WTC11 (cell line): Measurements from ENCODE around the gene CYP2A6. TPM values are rescaled to one million over a fixed set of nuclear protein-coding genes. Genes with fewer than 3 reads are reported as not detected.
"Not testable (repeated sequence)": the region's sequence is repeated elsewhere in the genome, so short reads cannot be mapped to it uniquely, and the experiment has no call there.

ENCODE experiments used
- ATAC-seq: fragments of 200-7000 bp; cut with Tn5 transposase; 2 replicates; pipeline ENCODE4 v1.10.0; 2021; ENCODE audit warnings: mild to moderate bottlenecking, moderate library complexity
- CTCF ChIA-PET: fragments of 300-600 bp; sonication (Branson Sonifier 250); formaldehyde crosslinking; loops from one replicate; lab custom pipeline; 2021; ENCODE audit warnings: antibody characterized with exemption; lab: Charles Lee
- POLR2A ChIA-PET: fragments of 350-600 bp; sonication (Branson Sonifier 250); formaldehyde crosslinking; loops from one replicate; lab custom pipeline; 2021; ENCODE audit warnings: antibody characterized with exemption; lab: Charles Lee
- DNase-seq: peaks from one replicate; pipeline ENCODE4 v3.0.0; 2021; ENCODE audit warnings: low spot score
- H3K27ac Mint-ChIP-seq: 2 replicates; pipeline ENCODE4 v1.8.0; 2021; ENCODE audit warnings: mixed read lengths
- H3K27me3 Mint-ChIP-seq: 2 replicates; pipeline ENCODE4 v1.8.0; 2021; ENCODE audit warnings: low read depth, mild to moderate bottlenecking, moderate library complexity, mixed read lengths
- H3K36me3 Mint-ChIP-seq: 2 replicates; pipeline ENCODE4 v1.8.0; 2021; ENCODE audit warnings: mixed read lengths
- H3K4me1 Mint-ChIP-seq: 2 replicates; pipeline ENCODE4 v1.8.0; 2022; ENCODE audit warnings: mixed read lengths
- H3K4me3 Mint-ChIP-seq: 2 replicates; pipeline ENCODE4 v1.8.0; 2021; ENCODE audit warnings: mild to moderate bottlenecking, moderate library complexity, mixed read lengths
- H3K9me3 Mint-ChIP-seq: 2 replicates; pipeline ENCODE4 v1.8.0; 2021; ENCODE audit warnings: mixed read lengths
- ELF4 ChIP-seq: sonication (generic); formaldehyde crosslinking; IDR thresholded peaks from 2 replicates; pipeline ENCODE4 v1.8.1; 2022; ENCODE audit warnings: low read depth, mild to moderate bottlenecking, moderate library complexity, missing genetic modification reagents
- NR3C1 ChIP-seq: sonication (generic); formaldehyde crosslinking; conservative IDR thresholded peaks from 2 replicates; pipeline ENCODE4 v1.8.1; 2023; ENCODE audit warnings: low read depth, mild to moderate bottlenecking, missing genetic modification reagents
- SP1 ChIP-seq: sonication (generic); formaldehyde crosslinking; conservative IDR thresholded peaks from 2 replicates; pipeline ENCODE4 v1.8.1; 2022; ENCODE audit warnings: missing genetic modification reagents
- TEAD1 ChIP-seq: sonication (generic); formaldehyde crosslinking; IDR thresholded peaks from 2 replicates; pipeline ENCODE4 v1.8.0; 2022; ENCODE audit warnings: mild to moderate bottlenecking, missing genetic modification reagents
- ZNF396 ChIP-seq: fragments of 250-450 bp; sonication (Bioruptor Pico); IDR thresholded peaks from 2 replicates; pipeline ENCODE4 v1.8.0; 2021; ENCODE audit warnings: mild to moderate bottlenecking, moderate library complexity, borderline replicate concordance
- total RNA-seq: library from RNA; stranded (reverse); gene quantifications from 3 replicates; pipeline ENCODE4 v1.2.3, GENCODE V29; 2021
- TF ChIP-seq, protein P1 (sequence below): fragments of 250-450 bp; sonication (Bioruptor Pico); IDR thresholded peaks from 2 replicates; pipeline ENCODE4 v1.9.0; 2021; ENCODE audit warnings: moderate library complexity, mild to moderate bottlenecking, inconsistent platforms, borderline replicate concordance
- TF ChIP-seq, protein P2 (sequence below): fragments of 250-450 bp; sonication (Bioruptor Pico); IDR thresholded peaks from 2 replicates; pipeline ENCODE4 v1.8.0; 2021; ENCODE audit warnings: mild to moderate bottlenecking

CYP2A6 gene
- total RNA-seq, 1 experiment from 2014 or later = 0.28 TPM

DNA sequence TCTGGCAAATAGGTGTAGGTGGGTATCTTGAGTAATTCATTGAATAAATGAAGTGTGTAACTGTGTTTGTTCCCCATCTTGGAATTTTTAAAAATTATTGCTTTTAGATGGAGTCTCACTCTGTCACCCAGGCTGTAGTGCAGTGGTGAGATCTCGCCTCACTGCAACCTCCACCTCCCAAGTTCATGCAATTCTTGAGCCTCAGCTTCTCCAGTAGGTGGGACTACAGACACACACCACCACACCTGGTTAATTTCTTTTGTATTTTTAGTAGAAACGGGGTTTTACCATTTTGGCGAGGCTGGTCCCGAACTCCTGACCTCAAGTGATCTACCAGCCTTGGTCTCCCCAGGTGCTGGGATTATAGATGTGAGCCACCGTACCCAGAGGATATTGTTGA lies 7.9 kb upstream of the CYP2A6 start:
- no peak for TF ChIP-seq ZNF396
- no peak for TF ChIP-seq SP1 (CRISPR knock-in tag)
- TF ChIP-seq, protein P1, sequence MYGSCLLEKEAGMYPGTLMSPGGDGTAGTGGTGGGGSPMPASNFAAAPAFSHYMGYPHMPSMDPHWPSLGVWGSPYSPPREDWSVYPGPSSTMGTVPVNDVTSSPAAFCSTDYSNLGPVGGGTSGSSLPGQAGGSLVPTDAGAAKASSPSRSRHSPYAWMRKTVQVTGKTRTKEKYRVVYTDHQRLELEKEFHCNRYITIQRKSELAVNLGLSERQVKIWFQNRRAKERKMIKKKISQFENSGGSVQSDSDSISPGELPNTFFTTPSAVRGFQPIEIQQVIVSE (CRISPR knock-in tag) = no peak
- TF ChIP-seq, protein P2, sequence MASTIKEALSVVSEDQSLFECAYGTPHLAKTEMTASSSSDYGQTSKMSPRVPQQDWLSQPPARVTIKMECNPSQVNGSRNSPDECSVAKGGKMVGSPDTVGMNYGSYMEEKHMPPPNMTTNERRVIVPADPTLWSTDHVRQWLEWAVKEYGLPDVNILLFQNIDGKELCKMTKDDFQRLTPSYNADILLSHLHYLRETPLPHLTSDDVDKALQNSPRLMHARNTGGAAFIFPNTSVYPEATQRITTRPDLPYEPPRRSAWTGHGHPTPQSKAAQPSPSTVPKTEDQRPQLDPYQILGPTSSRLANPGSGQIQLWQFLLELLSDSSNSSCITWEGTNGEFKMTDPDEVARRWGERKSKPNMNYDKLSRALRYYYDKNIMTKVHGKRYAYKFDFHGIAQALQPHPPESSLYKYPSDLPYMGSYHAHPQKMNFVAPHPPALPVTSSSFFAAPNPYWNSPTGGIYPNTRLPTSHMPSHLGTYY = no peak
- no peak for TF ChIP-seq TEAD1
- TF ChIP-seq NR3C1 (CRISPR knock-in tag) = no peak
- TF ChIP-seq ELF4 (CRISPR knock-in tag) = no peak
- H3K9me3 Mint-ChIP-seq = no peaks in the 10 kb centered on the region
- ChIA-PET CTCF (no interaction called here), POLR2A (no interaction called here)
- no peaks in the 10 kb centered on the region for H3K36me3 Mint-ChIP-seq
- ATAC-seq (no peak), DNase-seq (no peak)
- no peak overlapping the region for H3K4me3 Mint-ChIP-seq
- no peak overlapping the region for H3K27ac Mint-ChIP-seq
- no peaks in the 10 kb centered on the region for H3K4me1 Mint-ChIP-seq
- H3K27me3 Mint-ChIP-seq = no peaks in the 10 kb centered on the region

DNA sequence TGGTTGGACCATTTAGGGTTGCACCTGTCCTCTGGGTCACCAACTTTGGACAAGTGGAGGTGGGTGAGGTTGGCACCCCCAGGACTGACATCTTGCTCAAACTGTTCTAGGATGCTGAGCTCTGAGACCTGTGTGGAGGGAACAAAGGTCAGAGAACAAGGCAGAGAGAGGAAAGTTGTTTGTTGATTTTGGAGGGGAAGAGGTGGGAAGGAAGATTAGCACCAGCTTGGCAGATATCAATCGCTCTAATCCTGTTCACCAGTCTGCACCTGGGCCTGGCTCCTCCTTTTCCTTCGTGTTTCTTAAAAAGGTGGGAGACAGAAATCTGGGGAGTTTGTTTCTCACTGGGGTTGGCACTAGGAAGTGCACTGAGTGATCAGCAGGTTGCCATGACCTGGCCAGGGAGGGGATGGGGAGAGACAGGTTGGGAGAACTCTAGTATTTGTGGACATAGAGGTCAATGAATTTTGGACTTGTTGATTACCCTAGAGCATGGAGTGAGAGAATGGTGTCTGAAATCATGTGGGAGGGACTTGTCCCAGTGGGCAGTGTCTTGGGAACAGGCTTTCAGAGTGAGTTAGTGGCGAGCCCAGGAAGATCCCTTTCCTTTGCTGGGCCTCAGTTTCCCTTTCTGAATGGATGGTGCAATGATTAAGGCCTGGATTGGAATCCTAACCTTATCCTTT lies 2.4 kb upstream of the CYP2A6 start:
- DNase-seq, H3K36me3 Mint-ChIP-seq, H3K27ac Mint-ChIP-seq, CTCF ChIA-PET, ATAC-seq, POLR2A ChIA-PET, H3K9me3 Mint-ChIP-seq, H3K4me3 Mint-ChIP-seq, H3K4me1 Mint-ChIP-seq: not testable (repeated sequence)
- peaks cover 40% of the 10 kb centered on the region for H3K27me3 Mint-ChIP-seq

DNA sequence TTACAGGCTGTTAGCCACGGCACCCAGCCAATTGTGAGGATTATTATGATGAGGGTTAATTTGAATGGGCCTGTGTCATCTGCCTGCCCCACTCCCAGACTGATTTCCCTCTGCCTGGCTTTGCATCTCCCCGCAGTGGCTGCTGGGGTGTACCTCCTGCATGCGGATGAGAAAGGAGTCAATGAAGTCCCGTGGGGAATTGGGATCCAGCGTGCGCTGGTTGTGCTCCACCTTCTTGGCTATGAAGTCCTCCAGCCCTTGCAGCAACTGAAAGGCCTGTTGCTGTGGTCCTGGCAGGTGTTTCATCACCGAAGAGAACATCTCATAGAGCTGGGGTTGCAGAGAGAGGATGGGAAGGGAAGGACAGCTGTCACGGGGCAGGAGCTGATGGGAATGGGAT lies 3.5 kb downstream of the CYP2A6 start:
- H3K9me3 Mint-ChIP-seq, H3K36me3 Mint-ChIP-seq, DNase-seq, H3K27ac Mint-ChIP-seq, CTCF ChIA-PET, POLR2A ChIA-PET, ATAC-seq, H3K4me1 Mint-ChIP-seq, H3K4me3 Mint-ChIP-seq: not testable (repeated sequence)
- peaks cover 75% of the 10 kb centered on the region for H3K27me3 Mint-ChIP-seq

DNA sequence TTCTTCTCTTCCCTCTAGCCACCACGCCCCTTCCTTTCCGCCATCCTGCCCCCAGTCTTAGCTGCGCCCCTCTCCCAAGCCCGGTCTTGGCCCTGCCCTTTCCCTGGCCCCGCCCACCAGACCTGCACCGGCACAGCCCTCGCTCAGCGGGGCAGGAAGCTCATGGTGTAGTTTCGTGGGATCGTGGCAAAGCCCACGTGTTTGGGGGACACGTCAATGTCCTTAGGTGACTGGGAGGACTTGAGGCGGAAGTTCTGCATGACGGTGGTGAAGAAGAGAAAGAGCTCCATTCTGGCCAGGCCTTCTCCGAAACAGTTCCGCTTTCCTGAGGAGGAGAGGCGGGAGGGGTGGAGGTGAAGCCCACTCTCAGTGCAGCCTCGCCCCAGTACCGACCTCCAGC lies 6.6 kb downstream of the CYP2A6 start:
- H3K4me1 Mint-ChIP-seq, POLR2A ChIA-PET, H3K36me3 Mint-ChIP-seq, H3K27ac Mint-ChIP-seq, H3K9me3 Mint-ChIP-seq: not testable (repeated sequence)
- CTCF ChIA-PET = interaction anchor here (0.5 to 0.6 kb wide), 2 partner anchors 23 to 345 kb away, joined by 3 read pairs; no protein-coding TSS in a partner anchor
- Mint-ChIP-seq H3K27me3 (peaks cover 70% of the 10 kb centered on the region), H3K4me3 (peak overlapping the region; percentile 60)
- peak; percentile 94 for ATAC-seq
- DNase-seq = peak; percentile 65

DNA sequence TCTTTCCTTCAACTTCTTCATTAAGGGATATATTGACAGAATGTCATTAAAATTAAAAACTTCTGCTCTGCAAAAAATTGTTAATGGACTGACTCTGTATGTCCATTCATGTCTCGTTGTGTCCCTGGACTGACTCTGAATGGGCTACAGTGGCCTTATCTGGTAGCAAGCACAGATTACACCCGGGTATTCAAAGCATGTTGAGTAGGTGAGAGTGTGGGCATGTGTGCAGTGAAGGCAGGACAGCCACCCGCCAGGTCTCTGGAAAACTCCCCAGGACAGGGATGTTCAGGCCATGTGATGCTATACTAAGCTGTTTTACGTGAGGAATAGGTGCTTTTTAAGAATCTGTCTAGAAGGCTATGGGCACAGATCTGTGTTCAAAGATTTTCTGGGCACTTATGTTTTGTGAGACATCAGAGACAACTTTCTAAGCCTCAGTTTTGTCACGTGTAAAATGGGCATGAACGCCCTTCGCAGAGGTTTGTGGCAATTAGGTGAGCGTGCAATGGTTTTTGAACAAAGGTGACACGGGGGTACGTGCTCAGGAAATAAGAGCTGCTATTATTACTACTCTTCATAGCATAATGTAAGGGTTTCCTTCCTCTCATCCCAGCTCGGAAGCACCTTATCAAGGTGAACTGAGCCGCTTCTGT lies 7.1 kb downstream of the CYP2A6 start:
- ATAC-seq, H3K4me1 Mint-ChIP-seq, H3K27ac Mint-ChIP-seq, POLR2A ChIA-PET, H3K9me3 Mint-ChIP-seq, H3K36me3 Mint-ChIP-seq, DNase-seq: not testable (repeated sequence)
- H3K27me3 Mint-ChIP-seq = peaks cover 65% of the 10 kb centered on the region
- H3K4me3 Mint-ChIP-seq = peak overlapping the region; percentile 60
- CTCF ChIA-PET = interaction anchor here (0.5 to 0.6 kb wide), 2 partner anchors 23 to 346 kb away, joined by 3 read pairs; no protein-coding TSS in a partner anchor

DNA sequence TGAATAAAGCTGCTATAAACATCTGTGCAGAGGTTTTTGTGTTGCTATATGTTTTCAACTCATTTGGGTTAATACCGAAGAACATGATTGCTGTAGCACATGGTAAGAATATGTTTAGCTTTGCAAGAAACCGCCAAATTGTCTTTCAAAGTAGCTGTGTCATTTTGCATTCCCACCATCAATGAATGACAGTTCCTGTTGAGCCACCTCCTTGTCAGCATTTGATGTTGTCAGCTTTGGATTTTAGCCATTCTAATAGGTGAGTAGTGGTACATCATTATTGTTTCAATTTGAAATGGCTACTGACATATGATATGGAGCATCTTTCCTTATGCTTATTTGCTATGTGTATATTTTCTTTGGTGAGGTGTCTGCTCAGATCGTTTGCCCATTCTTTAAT lies 8.2 kb downstream of the CYP2A6 start:
- H3K4me1 Mint-ChIP-seq, POLR2A ChIA-PET, H3K9me3 Mint-ChIP-seq, H3K27ac Mint-ChIP-seq, ATAC-seq, DNase-seq, H3K4me3 Mint-ChIP-seq, H3K36me3 Mint-ChIP-seq, CTCF ChIA-PET: not testable (repeated sequence)
- peaks cover 54% of the 10 kb centered on the region for H3K27me3 Mint-ChIP-seq

DNA sequence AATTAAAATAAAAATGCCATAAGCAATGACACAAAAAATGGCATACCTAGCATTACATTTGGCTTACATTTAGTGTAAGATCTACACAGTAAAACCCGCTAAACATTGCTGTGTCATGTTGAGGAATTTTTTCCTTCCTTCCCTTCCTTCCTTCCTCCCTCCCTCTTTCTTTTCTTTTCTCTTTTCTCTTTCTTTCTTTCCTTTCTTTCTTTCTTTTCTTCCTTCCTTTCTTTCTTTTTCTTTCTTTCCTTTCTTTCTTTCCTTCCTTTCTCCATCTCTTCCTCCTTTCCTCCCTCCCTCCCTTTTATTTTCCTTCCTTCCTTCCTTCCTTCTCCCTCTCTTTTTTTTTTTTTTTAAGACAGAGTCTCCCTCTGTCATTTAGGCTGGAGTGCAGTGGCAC lies 11.8 kb downstream of the CYP2A6 start:
- CTCF ChIA-PET, H3K27ac Mint-ChIP-seq, H3K36me3 Mint-ChIP-seq, H3K9me3 Mint-ChIP-seq, ATAC-seq, H3K4me3 Mint-ChIP-seq, POLR2A ChIA-PET, DNase-seq, H3K4me1 Mint-ChIP-seq: not testable (repeated sequence)
- H3K27me3 Mint-ChIP-seq = peaks cover 31% of the 10 kb centered on the region
